Chondrocyte (in vitro differentiated cells): ENCODE measurements around the gene IFNLR1. TPM values are rescaled to one million over a fixed set of nuclear protein-coding genes. Genes with fewer than 3 reads are reported as not detected.

Experiments used
- DNase-seq: peaks from one replicate; pipeline ENCODE4 v3.0.0; 2021; ENCODE audit warnings: mixed read lengths, low spot score
- H3K27ac Mint-ChIP-seq: one replicate; pipeline ENCODE4 v1.8.0; 2021; ENCODE audit warnings: mild to moderate bottlenecking, moderate library complexity, mixed read lengths; ENCODE audit not compliant: unreplicated experiment
- H3K27me3 Mint-ChIP-seq: 2 replicates; pipeline ENCODE4 v1.8.0; 2021; ENCODE audit warnings: low read depth, mixed read lengths
- H3K36me3 Mint-ChIP-seq: 2 replicates; pipeline ENCODE4 v1.8.0; 2021; ENCODE audit warnings: low read depth, mixed read lengths
- H3K4me1 Mint-ChIP-seq: 2 replicates; pipeline ENCODE4 v1.8.0; 2021; ENCODE audit warnings: low read depth, mild to moderate bottlenecking, mixed read lengths
- H3K4me3 Mint-ChIP-seq: one replicate; pipeline ENCODE4 v1.8.0; 2021; ENCODE audit warnings: mild to moderate bottlenecking, moderate library complexity, mixed read lengths; ENCODE audit not compliant: unreplicated experiment
- H3K9me3 Mint-ChIP-seq: 2 replicates; pipeline ENCODE4 v1.8.0; 2021; ENCODE audit warnings: low read depth, mixed read lengths
- CTCF ChIP-seq: fragments of 200-600 bp; sonication (generic); IDR thresholded peaks from 2 replicates; pipeline ENCODE4 v1.5.0; 2021; ENCODE audit warnings: antibody characterized with exemption, mild to moderate bottlenecking, moderate library complexity
- total RNA-seq: library from RNA; stranded (reverse); gene quantifications from 3 replicates; pipeline ENCODE4 v1.2.1, GENCODE V29; 2021

IFNLR1 gene
- total RNA-seq, 1 donor from 2014 or later: 0.12 TPM

- DNase-seq: no peak
- H3K4me3 Mint-ChIP-seq: no peak overlapping the region
- no peak for TF ChIP-seq CTCF
- no peaks in the 10 kb centered on the region for H3K36me3 Mint-ChIP-seq
- peak overlapping the region; percentile 65 for H3K27ac Mint-ChIP-seq
- H3K4me1 Mint-ChIP-seq: peaks cover 38% of the 10 kb centered on the region
- no peaks in the 10 kb centered on the region for H3K9me3 Mint-ChIP-seq
- H3K27me3 Mint-ChIP-seq: no peaks in the 10 kb centered on the region
These were observed 67.6 kb downstream of the IFNLR1 start for GRCh38 chr1:24119489-24119858.

GRCh38 chr1:24118410-24119242, 68.5 kb downstream of the IFNLR1 start:
- no peaks in the 10 kb centered on the region for H3K9me3 Mint-ChIP-seq
- no peak for DNase-seq
- no peaks in the 10 kb centered on the region for H3K36me3 Mint-ChIP-seq
- no peak overlapping the region for H3K4me3 Mint-ChIP-seq
- H3K27me3 Mint-ChIP-seq: no peaks in the 10 kb centered on the region
- H3K4me1 Mint-ChIP-seq: peaks cover 38% of the 10 kb centered on the region
- peak overlapping the region; percentile 81 for H3K27ac Mint-ChIP-seq
- no peak for TF ChIP-seq CTCF

- no peak overlapping the region for H3K4me3 Mint-ChIP-seq
- no peak for DNase-seq
- TF ChIP-seq CTCF: no peak
- peaks cover 38% of the 10 kb centered on the region for H3K4me1 Mint-ChIP-seq
- peak overlapping the region; percentile 81 for H3K27ac Mint-ChIP-seq
- no peaks in the 10 kb centered on the region for H3K9me3 Mint-ChIP-seq
- H3K27me3 Mint-ChIP-seq: no peaks in the 10 kb centered on the region
- no peaks in the 10 kb centered on the region for H3K36me3 Mint-ChIP-seq
These were observed 69.2 kb downstream of the IFNLR1 start for GRCh38 chr1:24117722-24118409.

- H3K9me3 Mint-ChIP-seq: no peaks in the 10 kb centered on the region
- no peak for TF ChIP-seq CTCF
- no peaks in the 10 kb centered on the region for H3K36me3 Mint-ChIP-seq
- peaks cover 44% of the 10 kb centered on the region for H3K4me1 Mint-ChIP-seq
- DNase-seq: no peak
- H3K27me3 Mint-ChIP-seq: no peaks in the 10 kb centered on the region
- no peak overlapping the region for H3K4me3 Mint-ChIP-seq
- peak overlapping the region; percentile 81 for H3K27ac Mint-ChIP-seq
These were observed 70.0 kb downstream of the IFNLR1 start for GRCh38 chr1:24117132-24117531.

GRCh38 chr1:24114753-24115152, 72.3 kb downstream of the IFNLR1 start:
- Mint-ChIP-seq H3K36me3 (no peaks in the 10 kb centered on the region), H3K4me1 (peaks cover 48% of the 10 kb centered on the region), H3K27me3 (no peaks in the 10 kb centered on the region), H3K4me3 (no peak overlapping the region), H3K27ac (no peak overlapping the region), H3K9me3 (no peaks in the 10 kb centered on the region)
- DNase-seq: no peak
- TF ChIP-seq CTCF: no peak
